SH-SY5Y (cell line): ENCODE measurements around the gene KRT32.

Experiments used
- GATA2 ChIP-seq: IDR thresholded peaks from 2 replicates; pipeline ENCODE4 v1.6.1; 2011; ENCODE audit warnings: mild to moderate bottlenecking, low read depth, low read length
- GATA3 ChIP-seq: IDR thresholded peaks from 2 replicates; pipeline ENCODE4 v1.6.1; 2011; ENCODE audit warnings: low read depth, mild to moderate bottlenecking, low read length, moderate library complexity

Gene KRT32

GRCh38 chr17:41484920-41485904, 18.0 kb upstream of the KRT32 start:
- TF ChIP-seq GATA3 (no peak), GATA2 (no peak)

DNA sequence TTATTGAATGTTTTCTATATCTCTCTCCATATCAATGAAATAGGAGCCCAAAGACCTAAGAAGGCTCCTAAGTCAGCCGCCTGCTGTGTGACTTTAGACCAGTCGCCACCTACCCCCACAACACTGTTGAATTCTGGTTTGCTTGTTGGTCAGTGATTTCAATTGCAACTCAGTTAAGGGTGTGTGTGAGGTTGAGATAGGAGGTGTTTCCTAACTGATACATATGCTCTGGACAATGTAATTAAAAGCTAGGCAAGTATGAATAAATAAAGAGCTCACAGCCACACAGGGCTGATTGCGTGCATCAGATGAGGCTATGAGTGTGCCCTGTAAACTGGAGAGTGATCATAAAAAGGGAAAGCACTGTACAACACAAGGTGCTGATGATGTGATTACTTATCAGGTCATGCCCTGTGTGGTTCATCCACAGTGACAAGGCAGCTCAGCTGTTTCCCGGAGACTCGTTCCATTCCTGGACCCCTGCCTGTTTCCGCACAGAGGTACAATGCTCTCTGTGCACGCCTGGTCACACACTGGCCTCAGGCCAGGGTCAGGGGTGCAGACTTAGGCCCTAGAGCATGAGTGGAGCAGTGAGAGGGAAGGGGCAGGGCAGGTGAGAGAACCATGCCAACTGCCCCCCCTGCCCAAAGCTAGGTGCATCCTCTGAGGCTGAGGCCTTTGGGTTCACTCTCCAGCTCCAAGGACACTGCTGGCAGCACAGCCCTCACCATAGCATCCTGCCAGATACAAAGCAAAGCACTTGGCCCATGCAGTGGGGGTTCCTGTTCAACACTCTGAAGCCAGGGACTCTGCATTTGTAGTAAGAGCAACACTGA, 17.0 kb upstream of the KRT32 start:
- TF ChIP-seq GATA2 (no peak), GATA3 (no peak)

GRCh38 chr17:41483531-41483930, 16.3 kb upstream of the KRT32 start:
- TF ChIP-seq GATA2 (no peak), GATA3 (no peak)

DNA sequence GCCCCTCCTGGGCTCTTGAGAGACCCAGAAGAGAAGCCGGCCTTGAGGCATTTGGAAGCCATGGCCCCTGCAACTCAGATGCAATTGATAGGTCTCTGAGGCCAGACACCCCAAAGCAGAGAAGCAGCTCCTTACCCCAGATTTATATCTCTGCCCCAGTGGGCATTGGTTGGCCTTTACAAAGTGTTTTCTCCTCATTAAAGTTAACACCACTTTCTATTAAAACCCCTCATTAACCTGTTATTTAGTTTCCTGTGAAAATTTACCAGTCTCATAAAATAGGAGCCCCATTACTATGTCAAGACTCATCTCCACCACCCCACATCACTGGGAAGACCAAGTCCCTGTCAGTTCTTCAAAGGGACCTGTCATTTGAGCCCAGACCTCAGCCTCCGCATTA, 13.8 kb upstream of the KRT32 start, which contains the start of gene KRT35:
Gene KRT35 (minus strand): TSS at position 116 of the 400 bp plus-strand sequence. CDS start 54 bp downstream, at position 62.
- no peak for TF ChIP-seq GATA2
- no peak for TF ChIP-seq GATA3

- TF ChIP-seq GATA3 = no peak
- no peak for TF ChIP-seq GATA2
Measured at GRCh38 chr17:41480581-41480980, 13.4 kb upstream of the KRT32 start.

DNA sequence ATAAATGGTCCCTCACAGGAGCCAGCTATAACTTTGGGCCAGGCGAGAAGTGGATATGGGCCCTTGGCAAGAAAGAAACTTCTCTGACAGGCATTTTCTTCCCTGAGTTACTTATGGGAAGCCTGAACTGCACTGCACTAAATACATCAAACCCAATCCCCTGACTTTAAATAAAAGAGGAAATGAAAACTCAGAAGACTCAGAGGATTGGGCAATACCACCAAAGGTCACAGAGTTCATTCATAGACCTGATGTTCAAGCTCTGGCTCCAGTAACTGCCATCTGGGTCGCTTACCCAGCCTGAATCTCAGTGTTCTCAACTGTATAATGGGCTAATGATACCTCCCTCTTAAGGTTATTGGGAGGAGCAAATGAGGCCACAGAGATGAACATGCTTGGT, 12.9 kb upstream of the KRT32 start:
- TF ChIP-seq GATA2 = no peak
- no peak for TF ChIP-seq GATA3

GRCh38 chr17:41478237-41478636, 11.1 kb upstream of the KRT32 start:
- TF ChIP-seq GATA3 (no peak), GATA2 (no peak)

GRCh38 chr17:41476866-41477815, 10.0 kb upstream of the KRT32 start:
- TF ChIP-seq GATA2 = no peak
- no peak for TF ChIP-seq GATA3

DNA sequence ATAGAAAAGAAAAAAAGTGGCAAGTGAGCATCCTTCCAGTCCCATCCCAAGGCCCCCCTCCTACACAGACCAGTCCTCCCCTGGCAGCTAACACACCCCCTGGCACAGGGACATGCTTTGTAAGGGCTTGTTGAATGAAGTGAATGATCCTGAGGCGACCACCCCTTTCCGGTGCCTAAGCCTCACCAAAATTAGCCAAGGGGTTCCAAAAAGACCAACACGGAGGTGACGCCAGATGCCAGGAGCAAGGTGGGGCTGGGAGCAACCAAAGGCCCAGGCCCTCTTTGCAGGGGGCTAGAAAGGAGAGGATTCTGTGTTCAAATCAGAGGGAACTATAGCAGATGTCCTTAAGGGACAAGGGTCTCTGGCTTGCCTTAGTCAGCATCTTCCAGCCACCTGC, 8.2 kb upstream of the KRT32 start:
- TF ChIP-seq GATA3 (no peak), GATA2 (no peak)

GRCh38 chr17:41474863-41475262, 7.7 kb upstream of the KRT32 start:
- no peak for TF ChIP-seq GATA2
- TF ChIP-seq GATA3 = no peak

GRCh38 chr17:41468346-41468745, 1.2 kb upstream of the KRT32 start:
- TF ChIP-seq GATA2 (no peak), GATA3 (no peak)

GRCh38 chr17:41467561-41467960, 375 bp upstream of the KRT32 start:
- TF ChIP-seq GATA3 = no peak
- no peak for TF ChIP-seq GATA2

DNA sequence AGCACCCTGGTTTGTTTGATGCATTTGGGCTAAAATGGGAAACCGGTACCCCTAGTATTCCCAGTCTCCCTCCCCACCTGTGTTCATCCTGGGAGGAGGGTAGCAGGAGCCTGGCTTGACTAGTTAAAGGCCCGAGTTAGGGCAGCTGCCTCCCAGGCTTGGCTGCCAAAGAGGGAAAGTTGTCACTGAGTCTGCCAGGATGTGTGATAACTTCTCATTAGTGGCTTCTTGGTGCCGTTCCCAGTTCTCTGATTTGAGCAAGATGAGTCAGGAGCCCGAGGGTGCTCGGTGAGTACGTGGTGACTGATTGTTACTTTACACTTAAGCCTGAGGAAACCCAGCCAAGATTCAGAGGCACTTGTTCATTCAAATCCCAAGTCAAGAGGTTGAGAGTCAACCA, 2.5 kb downstream of the KRT32 start:
- TF ChIP-seq GATA2 = no peak
- no peak for TF ChIP-seq GATA3
